Liver (tissue), 3 donors: ENCODE measurements around the gene NDOR1.

Experiments
- CTCF ChIP-seq: fragments of 150-350 bp; IDR thresholded peaks from 2 replicates; pipeline ENCODE4 v1.5.1; 2017; ENCODE audit warnings: improper control_type of control experiment, low read depth, low read length; ENCODE audit not compliant: missing input control
- RAD21 ChIP-seq, 2 donors: IDR thresholded peaks; 2 replicates each; pipeline ENCODE4 v1.6.1; 2016; ENCODE audit warnings: antibody characterized with exemption in 2 of 2, mild to moderate bottlenecking in 2 of 2
- REST ChIP-seq: IDR thresholded peaks from 2 replicates; pipeline ENCODE4 v1.6.1; 2016; ENCODE audit warnings: antibody characterized with exemption, mild to moderate bottlenecking
- SP1 ChIP-seq: IDR thresholded peaks from 2 replicates; pipeline ENCODE4 v1.6.1; 2018; ENCODE audit warnings: antibody characterized with exemption, mild to moderate bottlenecking
- donor health status: healthy.
- donor health status: healthy.

- TF ChIP-seq SP1 (no peak), REST (no peak), RAD21 (IDR thresholded peaks at IDR 0.05) (no peak), CTCF (no peak)
Observed at GRCh38 chr9:137211532-137211931, 6.0 kb downstream of the NDOR1 start.
